ENCODE measurements around the gene SLC16A9.

- TF ChIP-seq CTCF (IDR thresholded peaks at IDR 0.05) = peak in 4 of 6 experiments; percentile 33 to 48 (median 40)
- peak in 1 of 2 donors; percentile 60 for TF ChIP-seq POLR2A (IDR thresholded peaks at IDR 0.05)
Observed at GRCh38 chr10:59709395-59710125, at the start of gene SLC16A9.

Data from thyroid gland (tissue), 4 donors.